Esophagus muscularis mucosa (tissue), 3 donors: ENCODE results near the gene UTP14A.

ENCODE experiments used
- POLR2A ChIP-seq: fragments of 450-650 bp; IDR thresholded peaks from one replicate; pipeline ENCODE4 v1.6.1; 2017; ENCODE audit warnings: antibody characterized with exemption, moderate library complexity, mild to moderate bottlenecking, low read depth
- POLR2AphosphoS5 ChIP-seq, 2 donors: sonication (generic); formaldehyde crosslinking; IDR thresholded peaks; one replicate each; pipeline ENCODE4 v1.6.1; 2017; ENCODE audit warnings: antibody characterized with exemption in 2 of 2
- TF ChIP-seq, protein P1 (sequence below), 3 experiments: fragments of 200-600 bp in 2 of 3; fragments of 450-650 bp in 1 of 3; sonication (generic) in 2 of 3; IDR thresholded peaks; one replicate each; pipeline ENCODE4 v1.5.1; 2017 to 2019; ENCODE audit warnings: antibody characterized with exemption in 3 of 3, mild to moderate bottlenecking in 2 of 3, moderate library complexity in 1 of 3

DNA sequence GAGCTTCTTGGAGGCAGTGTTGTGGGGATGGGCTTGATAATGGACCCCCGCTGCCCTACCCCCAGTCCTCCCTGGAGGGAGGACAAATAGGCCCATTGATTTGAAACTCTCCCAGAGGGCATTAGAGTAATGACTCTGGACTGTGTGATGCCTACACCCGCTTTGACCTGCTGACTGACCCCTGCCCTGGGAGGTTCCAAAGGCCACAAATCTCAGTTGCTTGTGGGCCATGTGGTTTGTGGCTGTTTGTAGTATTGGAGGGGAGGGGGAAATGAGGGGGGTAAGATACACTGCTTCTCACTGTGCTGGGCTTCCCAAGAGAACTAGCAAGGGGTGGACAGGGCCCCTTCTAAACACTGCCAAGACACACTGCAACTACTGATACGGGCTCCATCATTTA lies 48.8 kb downstream of the UTP14A start:
- TF ChIP-seq, protein P1, sequence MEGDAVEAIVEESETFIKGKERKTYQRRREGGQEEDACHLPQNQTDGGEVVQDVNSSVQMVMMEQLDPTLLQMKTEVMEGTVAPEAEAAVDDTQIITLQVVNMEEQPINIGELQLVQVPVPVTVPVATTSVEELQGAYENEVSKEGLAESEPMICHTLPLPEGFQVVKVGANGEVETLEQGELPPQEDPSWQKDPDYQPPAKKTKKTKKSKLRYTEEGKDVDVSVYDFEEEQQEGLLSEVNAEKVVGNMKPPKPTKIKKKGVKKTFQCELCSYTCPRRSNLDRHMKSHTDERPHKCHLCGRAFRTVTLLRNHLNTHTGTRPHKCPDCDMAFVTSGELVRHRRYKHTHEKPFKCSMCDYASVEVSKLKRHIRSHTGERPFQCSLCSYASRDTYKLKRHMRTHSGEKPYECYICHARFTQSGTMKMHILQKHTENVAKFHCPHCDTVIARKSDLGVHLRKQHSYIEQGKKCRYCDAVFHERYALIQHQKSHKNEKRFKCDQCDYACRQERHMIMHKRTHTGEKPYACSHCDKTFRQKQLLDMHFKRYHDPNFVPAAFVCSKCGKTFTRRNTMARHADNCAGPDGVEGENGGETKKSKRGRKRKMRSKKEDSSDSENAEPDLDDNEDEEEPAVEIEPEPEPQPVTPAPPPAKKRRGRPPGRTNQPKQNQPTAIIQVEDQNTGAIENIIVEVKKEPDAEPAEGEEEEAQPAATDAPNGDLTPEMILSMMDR (IDR thresholded peaks at IDR 0.05), result no peak
- TF ChIP-seq POLR2AphosphoS5 (IDR thresholded peaks at IDR 0.05), result no peak
- TF ChIP-seq POLR2A, result no peak
